MM.1S (cell line): Measurements from ENCODE around the gene TMEM229B.

ENCODE experiments used
- CTCF ChIP-seq: fragments of 300-600 bp; sonication (generic); IDR thresholded peaks from 2 replicates; pipeline ENCODE4 v1.5.1; 2016; ENCODE audit warnings: antibody characterized with exemption, low read length, mixed read lengths
- EZH2 ChIP-seq: fragments of 300-600 bp; sonication (generic); optimal IDR thresholded peaks from 2 replicates; pipeline ENCODE3; 2017; ENCODE audit warnings: low read depth, mild to moderate bottlenecking, antibody characterized with exemption, low read length, mixed read lengths

GRCh38 chr14:67461996-67462395 is 26.5 kb downstream of the TMEM229B start:
- TF ChIP-seq EZH2, result no peak
- TF ChIP-seq CTCF, result no peak
